Panc1 (cell line): ENCODE data around the gene GULP1. TPM values are rescaled to one million over a fixed set of nuclear protein-coding genes. Genes with fewer than 3 reads are reported as not detected.

Experiments used
- ATAC-seq: fragments of 200-7000 bp; cut with Tn5 transposase; 2 replicates; pipeline ENCODE4 v1.9.1; 2020; ENCODE audit warnings: mild to moderate bottlenecking, moderate library complexity
- BruUV-seq: library from RNA; stranded (reverse); fragments of 400-500 nt; replicated peaks from 2 replicates; lab custom pipeline; 2021; lab: Mats Ljungman, UMichigan
- CTCF ChIA-PET: fragments of 300-600 bp; sonication (Branson Sonifier 250); formaldehyde crosslinking; loops from one replicate; lab custom pipeline; 2022; ENCODE audit warnings: antibody characterized with exemption; lab: Charles Lee
- POLR2A ChIA-PET: fragments of 300-600 bp; sonication (Branson Sonifier 250); formaldehyde crosslinking; loops from one replicate; lab custom pipeline; 2022; ENCODE audit warnings: antibody characterized with exemption; lab: Charles Lee
- DNase-seq: peaks from one replicate; pipeline ENCODE4 v3.0.0-alpha.2; 2010; ENCODE audit warnings: low read depth, low spot score
- H3K27ac ChIP-seq: 2 replicates; pipeline ENCODE4 v1.5.1; 2011; ENCODE audit warnings: mild to moderate bottlenecking, low read length, inconsistent platforms
- H3K27me3 ChIP-seq: fragments of 200-500 bp; sonication (Bioruptor generic); 2 replicates; pipeline ENCODE4 v1.6.0; 2014; ENCODE audit warnings: low read length, inconsistent platforms; ENCODE audit not compliant: control insufficient read depth, insufficient read depth
- H3K36me3 ChIP-seq: fragments of 200-500 bp; sonication (Bioruptor generic); 2 replicates; pipeline ENCODE4 v1.5.1; 2014; ENCODE audit warnings: inconsistent platforms, mild to moderate bottlenecking, low read length, moderate library complexity; ENCODE audit not compliant: control insufficient read depth, insufficient read depth
- H3K4me1 ChIP-seq: 2 replicates; pipeline ENCODE4 v1.5.1; 2011; ENCODE audit warnings: inconsistent platforms, mild to moderate bottlenecking, low read length, moderate library complexity; ENCODE audit not compliant: control insufficient read depth, insufficient read depth
- H3K4me3 ChIP-seq, 2 experiments: 2 replicates each; pipeline ENCODE4 v1.5.1; 2011 to 2012; ENCODE audit warnings: low read depth in 2 of 2, low read length in 2 of 2, mild to moderate bottlenecking in 2 of 2, inconsistent platforms in 1 of 2, moderate library complexity in 1 of 2
- H3K9me3 ChIP-seq: fragments of 200-500 bp; sonication (Bioruptor generic); 2 replicates; pipeline ENCODE4 v1.5.1; 2014; ENCODE audit warnings: low read depth, mild to moderate bottlenecking, inconsistent platforms, low read length, moderate library complexity; ENCODE audit not compliant: control insufficient read depth, insufficient read depth
- CTCF ChIP-seq: fragments of 450-650 bp; IDR thresholded peaks from 2 replicates; pipeline ENCODE4 v1.5.1; 2017; ENCODE audit warnings: mild to moderate bottlenecking
- POLR2AphosphoS5 ChIP-seq: IDR thresholded peaks from 2 replicates; pipeline ENCODE4 v1.6.1; 2012; ENCODE audit warnings: mild to moderate bottlenecking, low read depth, low read length, moderate library complexity
- SIN3A ChIP-seq: IDR thresholded peaks from 2 replicates; pipeline ENCODE4 v1.6.1; 2012; ENCODE audit warnings: low read depth, mild to moderate bottlenecking, low read length, moderate library complexity, borderline replicate concordance; ENCODE audit not compliant: insufficient read depth
- TCF7L2 ChIP-seq: IDR thresholded peaks from 2 replicates; pipeline ENCODE4 v1.6.1; 2011; ENCODE audit warnings: mild to moderate bottlenecking, low read depth, low read length, inconsistent platforms
- in situ Hi-C: cut with HindIII; loops from 2 replicates; pipeline ENCODE4 v1.10.0; 2016; ENCODE audit warnings: low sequenced_read_pairs, low pct_unique_long_range_greater_than_20kb
- intact Hi-C: fragments of 100-400 bp; cut with micrococcal nuclease; formaldehyde crosslinking; loops from one replicate; pipeline ENCODE4 v1.10.0; 2022; ENCODE audit not compliant: unreplicated experiment
- total RNA-seq: library from RNA; stranded (reverse); gene quantifications from one replicate; pipeline ENCODE4 v1.2.1, GENCODE V29; 2021; ENCODE audit not compliant: unreplicated experiment
- TF ChIP-seq, protein P1 (sequence below), 2 experiments: IDR thresholded peaks; 2 replicates each; pipeline ENCODE4 v1.6.1; 2011 to 2012; ENCODE audit warnings: low read depth in 2 of 2, control low read depth in 1 of 2, low read length in 1 of 2, mild to moderate bottlenecking in 1 of 2, moderate library complexity in 1 of 2; ENCODE audit not compliant: insufficient read depth in 1 of 2

Gene GULP1
- total RNA-seq, 1 experiment from 2014 or later: 51.5 TPM

DNA sequence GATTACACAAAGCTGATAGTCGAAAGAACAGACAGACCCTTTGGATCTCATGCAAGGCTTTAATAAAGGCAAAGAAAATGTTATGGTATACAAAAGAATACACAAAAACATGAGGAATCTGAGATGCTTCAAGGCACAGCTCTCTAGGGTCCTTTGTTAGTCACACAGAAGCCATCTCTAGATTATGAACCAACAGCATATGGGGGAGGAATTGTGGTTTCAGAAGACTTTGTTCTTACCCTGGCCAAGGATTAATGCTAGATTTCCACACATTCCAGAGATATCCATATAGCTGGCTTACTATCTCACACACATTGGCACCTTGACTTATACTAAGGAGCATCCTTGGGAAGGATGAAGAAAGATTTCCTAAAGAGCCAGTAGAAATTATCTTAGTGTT lies 206.1 kb downstream of the GULP1 start:
- no peak overlapping the region for H3K27ac ChIP-seq
- BruUV-seq: no TSS peak
- no peaks in the 10 kb centered on the region; the same call in 1 of the 2 replicates for H3K36me3 ChIP-seq
- ChIA-PET CTCF (no interaction called here), POLR2A (no interaction called here)
- no peak for TF ChIP-seq TCF7L2
- TF ChIP-seq SIN3A: no peak
- TF ChIP-seq POLR2AphosphoS5: no peak
- TF ChIP-seq CTCF: no peak
- TF ChIP-seq, protein P1, sequence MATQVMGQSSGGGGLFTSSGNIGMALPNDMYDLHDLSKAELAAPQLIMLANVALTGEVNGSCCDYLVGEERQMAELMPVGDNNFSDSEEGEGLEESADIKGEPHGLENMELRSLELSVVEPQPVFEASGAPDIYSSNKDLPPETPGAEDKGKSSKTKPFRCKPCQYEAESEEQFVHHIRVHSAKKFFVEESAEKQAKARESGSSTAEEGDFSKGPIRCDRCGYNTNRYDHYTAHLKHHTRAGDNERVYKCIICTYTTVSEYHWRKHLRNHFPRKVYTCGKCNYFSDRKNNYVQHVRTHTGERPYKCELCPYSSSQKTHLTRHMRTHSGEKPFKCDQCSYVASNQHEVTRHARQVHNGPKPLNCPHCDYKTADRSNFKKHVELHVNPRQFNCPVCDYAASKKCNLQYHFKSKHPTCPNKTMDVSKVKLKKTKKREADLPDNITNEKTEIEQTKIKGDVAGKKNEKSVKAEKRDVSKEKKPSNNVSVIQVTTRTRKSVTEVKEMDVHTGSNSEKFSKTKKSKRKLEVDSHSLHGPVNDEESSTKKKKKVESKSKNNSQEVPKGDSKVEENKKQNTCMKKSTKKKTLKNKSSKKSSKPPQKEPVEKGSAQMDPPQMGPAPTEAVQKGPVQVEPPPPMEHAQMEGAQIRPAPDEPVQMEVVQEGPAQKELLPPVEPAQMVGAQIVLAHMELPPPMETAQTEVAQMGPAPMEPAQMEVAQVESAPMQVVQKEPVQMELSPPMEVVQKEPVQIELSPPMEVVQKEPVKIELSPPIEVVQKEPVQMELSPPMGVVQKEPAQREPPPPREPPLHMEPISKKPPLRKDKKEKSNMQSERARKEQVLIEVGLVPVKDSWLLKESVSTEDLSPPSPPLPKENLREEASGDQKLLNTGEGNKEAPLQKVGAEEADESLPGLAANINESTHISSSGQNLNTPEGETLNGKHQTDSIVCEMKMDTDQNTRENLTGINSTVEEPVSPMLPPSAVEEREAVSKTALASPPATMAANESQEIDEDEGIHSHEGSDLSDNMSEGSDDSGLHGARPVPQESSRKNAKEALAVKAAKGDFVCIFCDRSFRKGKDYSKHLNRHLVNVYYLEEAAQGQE (IDR thresholded peaks at IDR 0.05; ENCODE audit: insufficient read depth in 1 of 2, low read depth in 2 of 2, low read length in 1 of 2): no peak
- intact Hi-C loops (no loop called here), in situ Hi-C loops (no loop called here)
- ATAC-seq (no peak), DNase-seq (no peak)
- H3K4me3 ChIP-seq: no peak overlapping the region
- no peaks in the 10 kb centered on the region for H3K4me1 ChIP-seq
- H3K9me3 ChIP-seq: no peaks in the 10 kb centered on the region
- no peaks in the 10 kb centered on the region for H3K27me3 ChIP-seq

- Histone ChIP-seq H3K27ac (no peak overlapping the region), H3K4me3 (no peak overlapping the region), H3K36me3 (no peaks in the 10 kb centered on the region; the same call in 1 of the 2 replicates), H3K4me1 (peaks cover 8% of the 10 kb centered on the region; the same call in 1 of the 2 replicates), H3K27me3 (no peaks in the 10 kb centered on the region), H3K9me3 (no peaks in the 10 kb centered on the region)
- BruUV-seq: no TSS peak
- ChIA-PET POLR2A (no interaction called here), CTCF (no interaction called here)
- intact Hi-C loops (no loop called here), in situ Hi-C loops (no loop called here)
- no peak for TF ChIP-seq CTCF
- TF ChIP-seq TCF7L2: no peak
- TF ChIP-seq, protein P1 (IDR thresholded peaks at IDR 0.05; ENCODE audit: insufficient read depth in 1 of 2, low read depth in 2 of 2, low read length in 1 of 2): no peak
- TF ChIP-seq SIN3A: no peak
- no peak for TF ChIP-seq POLR2AphosphoS5
- ATAC-seq (no peak), DNase-seq (no peak)
These were observed 212.3 kb downstream of the GULP1 start for GRCh38 chr2:188503975-188504374.
